HepG2 (cell line): Measurements from ENCODE around the gene HOXA9. TPM values are rescaled to one million over a fixed set of nuclear protein-coding genes. Genes with fewer than 3 reads are reported as not detected.

Experiments used
- ATAC-seq: fragments of 200-7000 bp; cut with Tn5 transposase; 3 replicates; pipeline ENCODE4 v1.9.1; 2020; ENCODE audit warnings: mild to moderate bottlenecking, moderate library complexity
- BruUV-seq: library from RNA; stranded (reverse); fragments of 400-500 nt; replicated peaks from 2 replicates; lab custom pipeline; 2021; lab: Mats Ljungman, UMichigan
- CTCF ChIA-PET: fragments of 300-600 bp; formaldehyde crosslinking; extraction: SDS; loops from one replicate; lab custom pipeline; 2021; ENCODE audit warnings: low total read pairs, inconsistent platforms, low intra/inter-chr PET ratio; lab: Yijun Ruan, JAX
- POLR2A ChIA-PET: fragments of 350-600 bp; sonication (Branson Sonifier 250); formaldehyde crosslinking; loops from one replicate; lab custom pipeline; 2020; ENCODE audit warnings: antibody characterized with exemption, inconsistent platforms; lab: Yijun Ruan, JAX
- DNase-seq: peaks from one replicate; pipeline ENCODE4 v3.0.0-alpha.2; 2015; ENCODE audit warnings: low spot score
- FAIRE-seq: peaks from 3 replicates; lab custom pipeline; 2011; peaks lifted over from hg19 to GRCh38; lab: Jason Lieb, UNC
- H2AFZ ChIP-seq: one replicate; pipeline ENCODE4 v1.6.1; 2011; ENCODE audit warnings: low read length, inconsistent platforms
- H3K27ac ChIP-seq: fragments of 300-600 bp; 3 replicates; pipeline ENCODE4 v1.8.0; 2011; ENCODE audit warnings: mixed run types, mild to moderate bottlenecking, mixed read lengths, low read length, inconsistent platforms; ENCODE audit not compliant: insufficient read depth; ENCODE audit errors: extremely low read length
- H3K27me3 ChIP-seq, 2 experiments: fragments of 200-600 bp in 1 of 2; 2 replicates in 1 of 2; 3 replicates in 1 of 2; pipeline versions ENCODE4 v1.6.0 to v1.8.0; 2011; ENCODE audit warnings: low read length in 2 of 2, mild to moderate bottlenecking in 2 of 2, moderate library complexity in 2 of 2, inconsistent platforms in 1 of 2; ENCODE audit not compliant: insufficient read depth in 2 of 2, control insufficient read depth in 1 of 2
- H3K36me3 ChIP-seq, 2 experiments: fragments of 200-600 bp in 1 of 2; replicated peaks in 1 of 2; 2 replicates in 1 of 2; 3 replicates in 1 of 2; pipeline versions ENCODE4 v1.5.1 to v1.8.0; 2011; ENCODE audit warnings: low read length in 2 of 2, inconsistent platforms in 1 of 2; ENCODE audit not compliant: insufficient read depth in 2 of 2, control insufficient read depth in 1 of 2
- H3K4me1 ChIP-seq: 2 replicates; pipeline ENCODE4 v1.5.1; 2012; ENCODE audit warnings: low read length, inconsistent platforms; ENCODE audit not compliant: insufficient read depth
- H3K4me2 ChIP-seq: 2 replicates; pipeline ENCODE4 v1.6.0; 2011; ENCODE audit warnings: low read depth, low read length, inconsistent platforms
- H3K4me3 ChIP-seq, 3 experiments: fragments of 200-600 bp in 1 of 3; sonication (generic), shearing (Covaris generic) in 1 of 3; replicated peaks in 1 of 3; 2 replicates each; pipeline ENCODE4 v1.5.1; 2011 to 2016; ENCODE audit warnings: low read length in 3 of 3, inconsistent platforms in 2 of 3, low read depth in 2 of 3, mild to moderate bottlenecking in 2 of 3, control low read depth in 1 of 3, mixed read lengths in 1 of 3; ENCODE audit not compliant: insufficient read depth in 1 of 3
- H3K79me2 ChIP-seq: one replicate; pipeline ENCODE4 v1.6.1; 2011; ENCODE audit warnings: low read length, inconsistent platforms; ENCODE audit not compliant: insufficient read depth
- H3K9ac ChIP-seq: 2 replicates; pipeline ENCODE4 v1.6.0; 2011; ENCODE audit warnings: mild to moderate bottlenecking, low read depth, low read length, inconsistent platforms; ENCODE audit not compliant: insufficient read depth
- H3K9me3 ChIP-seq: 2 replicates; pipeline ENCODE4 v1.5.1; 2012; ENCODE audit warnings: mild to moderate bottlenecking, low read length
- H4K20me1 ChIP-seq: 2 replicates; pipeline ENCODE4 v1.6.0; 2011; ENCODE audit warnings: inconsistent platforms, mild to moderate bottlenecking, low read length, moderate library complexity; ENCODE audit not compliant: insufficient read depth
- BCL6 ChIP-seq: IDR thresholded peaks from 2 replicates; pipeline ENCODE4 v1.6.1; 2016; ENCODE audit warnings: missing genetic modification reagents, missing compliant biosample characterization
- BRD4 ChIP-seq: sonication (generic); formaldehyde crosslinking; IDR thresholded peaks from 2 replicates; pipeline ENCODE4 v1.4.0; 2020; ENCODE audit warnings: missing genetic modification reagents
- EHMT2 ChIP-seq: fragments of 200-600 bp; sonication (generic); IDR thresholded peaks from 2 replicates; pipeline ENCODE4 v1.7.0; 2017; ENCODE audit warnings: antibody characterized with exemption, low read depth, low read length, borderline replicate concordance
- GTF2F1 ChIP-seq: fragments of 150-350 bp; IDR thresholded peaks from 2 replicates; pipeline ENCODE4 v1.6.1; 2014; ENCODE audit warnings: low read length
- HIVEP1 ChIP-seq: sonication (generic); formaldehyde crosslinking; IDR thresholded peaks from 2 replicates; pipeline ENCODE4 v1.4.0; 2020; ENCODE audit warnings: mild to moderate bottlenecking, missing genetic modification reagents
- HNRNPLL ChIP-seq: fragments of 200-400 bp; formaldehyde crosslinking; IDR thresholded peaks from 2 replicates; pipeline ENCODE4 v1.6.1; 2017; ENCODE audit warnings: mild to moderate bottlenecking, low read depth, low read length; ENCODE audit not compliant: poor library complexity, severe bottlenecking
- KAT8 ChIP-seq: IDR thresholded peaks from 2 replicates; pipeline ENCODE4 v1.6.1; 2016; ENCODE audit warnings: missing genetic modification reagents, missing compliant biosample characterization
- MATR3 ChIP-seq: sonication (generic); formaldehyde crosslinking; IDR thresholded peaks from 2 replicates; pipeline ENCODE4 v1.4.0; 2020; ENCODE audit warnings: missing genetic modification reagents
- NBN ChIP-seq: fragments of 450-650 bp; conservative IDR thresholded peaks from 2 replicates; pipeline ENCODE4 v1.6.1; 2017
- NFKB2 ChIP-seq: sonication (generic); formaldehyde crosslinking; IDR thresholded peaks from 2 replicates; pipeline ENCODE4 v1.4.0; 2020; ENCODE audit warnings: missing genetic modification reagents, borderline replicate concordance
- NR2C2 ChIP-seq: sonication (generic); formaldehyde crosslinking; IDR thresholded peaks from 2 replicates; pipeline ENCODE4 v1.4.0; 2020; ENCODE audit warnings: missing genetic modification reagents, mild to moderate bottlenecking, moderate library complexity, borderline replicate concordance
- TAF15 ChIP-seq: fragments of 200-400 bp; formaldehyde crosslinking; IDR thresholded peaks from one replicate; pipeline ENCODE4 v1.6.1; 2018; ENCODE audit warnings: mild to moderate bottlenecking, low read depth, low read length; ENCODE audit not compliant: poor library complexity, severe bottlenecking
- ZFP90 ChIP-seq: sonication (generic); formaldehyde crosslinking; IDR thresholded peaks from 2 replicates; pipeline ENCODE4 v1.8.0; 2022; ENCODE audit warnings: missing genetic modification reagents, mild to moderate bottlenecking, inconsistent platforms, borderline replicate concordance
- ZIK1 ChIP-seq: sonication (generic); formaldehyde crosslinking; IDR thresholded peaks from 2 replicates; pipeline ENCODE4 v1.5.0; 2020; ENCODE audit warnings: mild to moderate bottlenecking, low read depth, missing genetic modification reagents, borderline replicate concordance
- ZNF260 ChIP-seq: sonication (generic); formaldehyde crosslinking; IDR thresholded peaks from 2 replicates; pipeline ENCODE4 v1.4.0; 2020; ENCODE audit warnings: missing genetic modification reagents, low read depth, mild to moderate bottlenecking, borderline replicate concordance
- WGBS: methylation state at CpG from one replicate; pipeline ENCODE4 v1.1.6; 2017; ENCODE audit warnings: low lambda C conversion rate; 5-methylcytosine and 5-hydroxymethylcytosine counted together
- in situ Hi-C: cut with HindIII; loops from 2 replicates; pipeline ENCODE4 v1.10.0; 2017; ENCODE audit warnings: low pct_unique_long_range_greater_than_20kb; ENCODE audit not compliant: extremely low pct_ligation_motif_present
- intact Hi-C: fragments of 100-400 bp; cut with micrococcal nuclease; formaldehyde crosslinking; loops from one replicate; pipeline ENCODE4 v1.10.0; 2022; ENCODE audit not compliant: unreplicated experiment
- polyA plus RNA-seq, 8 experiments: library from polyadenylated mRNA; depleted of rRNA in 3 of 8; stranded (reverse) in 7 of 8; unstranded in 1 of 8; fragments of >200 nt; fragmentation: Illumina TruSeq in 4 of 8; extraction: Trizol in 4 of 8; gene quantifications; 2 replicates each; pipeline versions ENCODE4 v1.2.1 to v1.2.3, GENCODE V29; 2011 to 2016; ENCODE audit warnings: low read depth in 4 of 8, missing spikeins in 1 of 8, mixed read lengths in 1 of 8; ENCODE audit not compliant: insufficient read depth in 1 of 8
- total RNA-seq, 5 experiments: library from RNA; depleted of rRNA; stranded (reverse); fragments of >200 nt; fragmentation: Illumina TruSeq; extraction: Trizol; gene quantifications; 2 replicates each; pipeline ENCODE4 v1.2.3, GENCODE V29; 2016; ENCODE audit warnings: low read depth in 1 of 5
- TF ChIP-seq, protein P1 (sequence below): IDR thresholded peaks from 2 replicates; pipeline ENCODE4 v1.6.1; 2016; ENCODE audit warnings: missing compliant biosample characterization, missing genetic modification reagents, borderline replicate concordance
- TF ChIP-seq, protein P2 (sequence below): sonication (generic); formaldehyde crosslinking; IDR thresholded peaks from 2 replicates; pipeline ENCODE4 v1.4.0; 2020; ENCODE audit warnings: low read depth, mild to moderate bottlenecking, missing genetic modification reagents
- TF ChIP-seq, protein P3 (sequence below): sonication (generic); formaldehyde crosslinking; IDR thresholded peaks from 2 replicates; pipeline ENCODE4 v1.5.0; 2020; ENCODE audit warnings: mild to moderate bottlenecking, missing genetic modification reagents, moderate library complexity
- TF ChIP-seq, protein P4 (sequence below): sonication (generic); formaldehyde crosslinking; IDR thresholded peaks from 2 replicates; pipeline ENCODE4 v1.8.0; 2022; ENCODE audit warnings: missing genetic modification reagents, mild to moderate bottlenecking, borderline replicate concordance

The HOXA9 gene
- total and polyA plus RNA-seq, 2 of the 13 experiments (the other 11 are each of a cell fraction or from before 2014, with no cell fraction given) = not detected

DNA sequence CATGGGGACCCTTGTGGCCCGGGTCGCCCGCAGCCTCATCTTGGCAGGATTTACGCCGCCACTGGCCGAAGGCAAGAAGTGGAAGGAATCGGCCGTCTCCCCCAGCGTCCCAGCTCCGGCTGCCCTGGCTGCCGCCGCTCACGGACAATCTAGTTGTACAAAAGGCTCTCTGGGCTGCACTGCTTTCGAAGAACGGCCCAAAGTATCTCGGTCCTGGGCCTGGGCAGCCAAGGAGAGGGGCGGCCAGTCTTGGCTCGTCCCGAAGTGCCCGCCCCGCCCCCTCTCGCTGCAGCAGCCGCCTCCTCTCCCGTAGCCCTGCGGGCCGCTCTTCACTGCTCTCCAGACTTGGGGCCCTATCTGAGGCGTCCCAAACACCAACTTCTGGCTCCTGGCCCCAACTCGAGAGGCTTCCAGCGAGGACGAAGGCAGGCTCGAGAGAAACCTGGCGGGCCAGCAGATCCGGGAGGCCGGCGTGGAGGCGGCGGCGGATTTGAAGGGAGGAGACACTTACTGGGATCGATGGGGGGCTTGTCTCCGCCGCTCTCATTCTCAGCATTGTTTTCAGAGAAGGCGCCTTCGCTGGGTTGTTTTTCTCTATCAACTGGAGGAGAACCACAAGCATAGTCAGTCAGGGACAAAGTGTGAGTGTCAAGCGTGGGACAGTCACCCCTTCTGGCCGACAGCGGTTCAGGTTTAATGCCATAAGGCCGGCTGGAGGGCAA is 809 bp downstream of the HOXA9 start:
- H3K9ac ChIP-seq = no peak overlapping the region
- POLR2A ChIA-PET = no interaction called here
- TF ChIP-seq NR2C2 (CRISPR knock-in tag) (no peak), BRD4 (CRISPR knock-in tag) (no peak), ZNF260 (CRISPR knock-in tag) (no peak), NBN (no peak), HIVEP1 (no peak), KAT8 (no peak), TAF15 (no peak), GTF2F1 (no peak), NFKB2 (peak; percentile 18; the same call in 1 of the 2 replicates), EHMT2 (no peak), HNRNPLL (peak; percentile 18), MATR3 (CRISPR knock-in tag) (no peak), ZFP90 (no peak), BCL6 (CRISPR knock-in tag) (peak; percentile 36; the same call in 1 of the 2 replicates), ZIK1 (CRISPR knock-in tag) (no peak)
- TF ChIP-seq, protein P1, sequence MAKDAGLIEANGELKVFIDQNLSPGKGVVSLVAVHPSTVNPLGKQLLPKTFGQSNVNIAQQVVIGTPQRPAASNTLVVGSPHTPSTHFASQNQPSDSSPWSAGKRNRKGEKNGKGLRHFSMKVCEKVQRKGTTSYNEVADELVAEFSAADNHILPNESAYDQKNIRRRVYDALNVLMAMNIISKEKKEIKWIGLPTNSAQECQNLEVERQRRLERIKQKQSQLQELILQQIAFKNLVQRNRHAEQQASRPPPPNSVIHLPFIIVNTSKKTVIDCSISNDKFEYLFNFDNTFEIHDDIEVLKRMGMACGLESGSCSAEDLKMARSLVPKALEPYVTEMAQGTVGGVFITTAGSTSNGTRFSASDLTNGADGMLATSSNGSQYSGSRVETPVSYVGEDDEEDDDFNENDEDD = no peak
- TF ChIP-seq, protein P2, sequence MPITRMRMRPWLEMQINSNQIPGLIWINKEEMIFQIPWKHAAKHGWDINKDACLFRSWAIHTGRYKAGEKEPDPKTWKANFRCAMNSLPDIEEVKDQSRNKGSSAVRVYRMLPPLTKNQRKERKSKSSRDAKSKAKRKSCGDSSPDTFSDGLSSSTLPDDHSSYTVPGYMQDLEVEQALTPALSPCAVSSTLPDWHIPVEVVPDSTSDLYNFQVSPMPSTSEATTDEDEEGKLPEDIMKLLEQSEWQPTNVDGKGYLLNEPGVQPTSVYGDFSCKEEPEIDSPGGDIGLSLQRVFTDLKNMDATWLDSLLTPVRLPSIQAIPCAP (CRISPR knock-in tag) = no peak
- TF ChIP-seq, protein P3, sequence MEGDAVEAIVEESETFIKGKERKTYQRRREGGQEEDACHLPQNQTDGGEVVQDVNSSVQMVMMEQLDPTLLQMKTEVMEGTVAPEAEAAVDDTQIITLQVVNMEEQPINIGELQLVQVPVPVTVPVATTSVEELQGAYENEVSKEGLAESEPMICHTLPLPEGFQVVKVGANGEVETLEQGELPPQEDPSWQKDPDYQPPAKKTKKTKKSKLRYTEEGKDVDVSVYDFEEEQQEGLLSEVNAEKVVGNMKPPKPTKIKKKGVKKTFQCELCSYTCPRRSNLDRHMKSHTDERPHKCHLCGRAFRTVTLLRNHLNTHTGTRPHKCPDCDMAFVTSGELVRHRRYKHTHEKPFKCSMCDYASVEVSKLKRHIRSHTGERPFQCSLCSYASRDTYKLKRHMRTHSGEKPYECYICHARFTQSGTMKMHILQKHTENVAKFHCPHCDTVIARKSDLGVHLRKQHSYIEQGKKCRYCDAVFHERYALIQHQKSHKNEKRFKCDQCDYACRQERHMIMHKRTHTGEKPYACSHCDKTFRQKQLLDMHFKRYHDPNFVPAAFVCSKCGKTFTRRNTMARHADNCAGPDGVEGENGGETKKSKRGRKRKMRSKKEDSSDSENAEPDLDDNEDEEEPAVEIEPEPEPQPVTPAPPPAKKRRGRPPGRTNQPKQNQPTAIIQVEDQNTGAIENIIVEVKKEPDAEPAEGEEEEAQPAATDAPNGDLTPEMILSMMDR (CRISPR knock-in tag) = 0 out of 2 replicates have a peak, but pooled peaks have one; percentile 26
- TF ChIP-seq, protein P4, sequence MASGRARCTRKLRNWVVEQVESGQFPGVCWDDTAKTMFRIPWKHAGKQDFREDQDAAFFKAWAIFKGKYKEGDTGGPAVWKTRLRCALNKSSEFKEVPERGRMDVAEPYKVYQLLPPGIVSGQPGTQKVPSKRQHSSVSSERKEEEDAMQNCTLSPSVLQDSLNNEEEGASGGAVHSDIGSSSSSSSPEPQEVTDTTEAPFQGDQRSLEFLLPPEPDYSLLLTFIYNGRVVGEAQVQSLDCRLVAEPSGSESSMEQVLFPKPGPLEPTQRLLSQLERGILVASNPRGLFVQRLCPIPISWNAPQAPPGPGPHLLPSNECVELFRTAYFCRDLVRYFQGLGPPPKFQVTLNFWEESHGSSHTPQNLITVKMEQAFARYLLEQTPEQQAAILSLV (CRISPR knock-in tag) = no peak

More for the DNA sequence above, 809 bp downstream of the HOXA9 start:
- 59% methylated on average over 33 of the region's 47 CpGs for WGBS
- intact Hi-C loops (loop anchor here (5.0 kb wide), 1 partner anchor 482 kb away; no protein-coding TSS in a partner anchor), in situ Hi-C loops (loop anchor here (25.0 kb wide), 1 partner anchor 1077 kb away; no protein-coding TSS in a partner anchor)
- H2AFZ ChIP-seq = no peak overlapping the region
- CTCF ChIA-PET = no interaction called here
- DNase-seq (no peak), FAIRE-seq (no peak), ATAC-seq (peak; percentile 19; the same call in 2 of the 3 replicates)
- no peaks in the 10 kb centered on the region for H3K79me2 ChIP-seq
- H4K20me1 ChIP-seq = no peaks in the 10 kb centered on the region
- H3K4me1 ChIP-seq = 0 out of 2 replicates have a peak, but pooled peaks cover 4% of the 10 kb centered on the region
- H3K36me3 ChIP-seq = no peaks in the 10 kb centered on the region
- H3K4me2 ChIP-seq = peak overlapping the region; percentile 55; the same call in 1 of the 2 replicates
- H3K4me3 ChIP-seq = peak overlapping the region in 2 of 3 experiments; percentile 44 to 63; a peak in 3 of 6 replicates
- H3K27ac ChIP-seq = no peak overlapping the region
- peaks cover 2 to 45% of the 10 kb centered on the region in 2 experiments for H3K27me3 ChIP-seq
- no TSS peak for BruUV-seq
- H3K9me3 ChIP-seq = no peaks in the 10 kb centered on the region
